ENCODE measurements around the gene ZNF184.

Gene ZNF184

GRCh38 chr6:27505209-27506027 lies 32.5 kb upstream of the ZNF184 start:
- no peak overlapping the region for H3K4me3 ChIP-seq (ENCODE audit: insufficient read depth in 1 of 2, low read depth in 1 of 2, low read length in 2 of 2)
- no peak overlapping the region for H3K27ac ChIP-seq (ENCODE audit: low read length, poor library complexity, severe bottlenecking)
- H3K14ac ChIP-seq (ENCODE audit: low read length in 2 of 2), result no peak overlapping the region
- no peak overlapping the region for H2BK120ac ChIP-seq (ENCODE audit: low read depth, low read length)
- no peaks in the 10 kb centered on the region for H3K9me3 ChIP-seq (ENCODE audit: control insufficient read depth, low read length)
- H3K4ac ChIP-seq (ENCODE audit: low read depth in 1 of 2, low read length in 2 of 2), result no peak overlapping the region
- no peak overlapping the region for H4K8ac ChIP-seq (ENCODE audit: low read length)
- H2BK12ac ChIP-seq (ENCODE audit: low read length in 2 of 2), result no peak overlapping the region
- H3K18ac ChIP-seq (ENCODE audit: low read depth in 1 of 2, low read length in 2 of 2), result no peak overlapping the region
- H3K79me1 ChIP-seq (replicated peaks; ENCODE audit: low read length, poor library complexity, severe bottlenecking), result no peaks in the 10 kb centered on the region
- H2AK5ac ChIP-seq (ENCODE audit: low read length, severe bottlenecking), result no peak overlapping the region
- H2BK15ac ChIP-seq (ENCODE audit: low read depth, poor library complexity, severe bottlenecking), result no peak overlapping the region
- no peak overlapping the region for H3K23ac ChIP-seq (ENCODE audit: low read length in 2 of 2)
- no peak overlapping the region for H3K9ac ChIP-seq (ENCODE audit: low read length)
- H3K4me1 ChIP-seq (ENCODE audit: control insufficient read depth, insufficient read depth, low read depth, low read length), result no peaks in the 10 kb centered on the region
- no peaks in the 10 kb centered on the region for H3K36me3 ChIP-seq (ENCODE audit: control insufficient read depth in 1 of 2, insufficient read depth in 2 of 2, low read depth in 1 of 2, low read length in 2 of 2)
- H2AFZ ChIP-seq (ENCODE audit: low read depth, low read length), result no peak overlapping the region
- 19% methylated on average over 18 of the region's 20 CpGs for WGBS
- H4K91ac ChIP-seq (ENCODE audit: low read length), result no peak overlapping the region
- peak; percentile 43 for DNase-seq
- H2BK5ac ChIP-seq (ENCODE audit: low read depth, low read length, poor library complexity, severe bottlenecking), result no peak overlapping the region
- peaks cover 0 to 21% of the 10 kb centered on the region in 2 experiments for H3K27me3 ChIP-seq (ENCODE audit: control insufficient read depth in 1 of 2, insufficient read depth in 1 of 2, low read length in 2 of 2)
- H3K4me2 ChIP-seq (ENCODE audit: low read length, poor library complexity, severe bottlenecking), result no peak overlapping the region

GRCh38 chr6:27503436-27504030 lies 30.6 kb upstream of the ZNF184 start:
- no peak overlapping the region for H3K18ac ChIP-seq (ENCODE audit: low read depth in 1 of 2, low read length in 2 of 2)
- H2BK120ac ChIP-seq (ENCODE audit: low read depth, low read length), result no peak overlapping the region
- H2BK15ac ChIP-seq (ENCODE audit: low read depth, poor library complexity, severe bottlenecking), result no peak overlapping the region
- no peak overlapping the region for H2AK5ac ChIP-seq (ENCODE audit: low read length, severe bottlenecking)
- WGBS, result under 1% methylated on average over 16 of the region's 21 CpGs
- H3K4me2 ChIP-seq (ENCODE audit: low read length, poor library complexity, severe bottlenecking), result peak overlapping the region; percentile 45
- H2BK5ac ChIP-seq (ENCODE audit: low read depth, low read length, poor library complexity, severe bottlenecking), result no peak overlapping the region
- H3K79me1 ChIP-seq (replicated peaks; ENCODE audit: low read length, poor library complexity, severe bottlenecking), result no peaks in the 10 kb centered on the region
- H3K36me3 ChIP-seq (ENCODE audit: control insufficient read depth in 1 of 2, insufficient read depth in 2 of 2, low read depth in 1 of 2, low read length in 2 of 2), result no peaks in the 10 kb centered on the region
- H3K4me1 ChIP-seq (ENCODE audit: control insufficient read depth, insufficient read depth, low read depth, low read length), result no peaks in the 10 kb centered on the region
- no peak overlapping the region for H2BK12ac ChIP-seq (ENCODE audit: low read length in 2 of 2)
- H3K4ac ChIP-seq (ENCODE audit: low read depth in 1 of 2, low read length in 2 of 2), result no peak overlapping the region
- H4K91ac ChIP-seq (ENCODE audit: low read length), result no peak overlapping the region
- H3K27me3 ChIP-seq (ENCODE audit: control insufficient read depth in 1 of 2, insufficient read depth in 1 of 2, low read length in 2 of 2), result peaks cover 0 to 21% of the 10 kb centered on the region in 2 experiments
- no peak overlapping the region for H2AFZ ChIP-seq (ENCODE audit: low read depth, low read length)
- no peak overlapping the region for H3K14ac ChIP-seq (ENCODE audit: low read length in 2 of 2)
- peak; percentile 83 for DNase-seq
- H4K8ac ChIP-seq (ENCODE audit: low read length), result no peak overlapping the region
- peak overlapping the region; percentile 78 for H3K9ac ChIP-seq (ENCODE audit: low read length)
- no peak overlapping the region for H3K27ac ChIP-seq (ENCODE audit: low read length, poor library complexity, severe bottlenecking)
- peak overlapping the region; percentile 53 to 78 for H3K4me3 ChIP-seq (ENCODE audit: insufficient read depth in 1 of 2, low read depth in 1 of 2, low read length in 2 of 2)
- H3K9me3 ChIP-seq (ENCODE audit: control insufficient read depth, low read length), result no peaks in the 10 kb centered on the region
- no peak overlapping the region for H3K23ac ChIP-seq (ENCODE audit: low read length in 2 of 2)

- no peak overlapping the region for H4K91ac ChIP-seq (ENCODE audit: low read length)
- no peaks in the 10 kb centered on the region for H3K36me3 ChIP-seq (ENCODE audit: control insufficient read depth in 1 of 2, insufficient read depth in 2 of 2, low read depth in 1 of 2, low read length in 2 of 2)
- H3K14ac ChIP-seq (ENCODE audit: low read length in 2 of 2), result no peak overlapping the region
- H3K4ac ChIP-seq (ENCODE audit: low read depth in 1 of 2, low read length in 2 of 2), result no peak overlapping the region
- H2BK120ac ChIP-seq (ENCODE audit: low read depth, low read length), result no peak overlapping the region
- H3K4me2 ChIP-seq (ENCODE audit: low read length, poor library complexity, severe bottlenecking), result peak overlapping the region; percentile 45
- peak overlapping the region; percentile 78 for H3K9ac ChIP-seq (ENCODE audit: low read length)
- no peaks in the 10 kb centered on the region for H3K9me3 ChIP-seq (ENCODE audit: control insufficient read depth, low read length)
- no peak overlapping the region for H2BK12ac ChIP-seq (ENCODE audit: low read length in 2 of 2)
- H3K79me1 ChIP-seq (replicated peaks; ENCODE audit: low read length, poor library complexity, severe bottlenecking), result no peaks in the 10 kb centered on the region
- H2AK5ac ChIP-seq (ENCODE audit: low read length, severe bottlenecking), result no peak overlapping the region
- no peak overlapping the region for H2BK5ac ChIP-seq (ENCODE audit: low read depth, low read length, poor library complexity, severe bottlenecking)
- no peak overlapping the region for H2BK15ac ChIP-seq (ENCODE audit: low read depth, poor library complexity, severe bottlenecking)
- H3K23ac ChIP-seq (ENCODE audit: low read length in 2 of 2), result no peak overlapping the region
- H3K4me3 ChIP-seq (ENCODE audit: insufficient read depth in 1 of 2, low read depth in 1 of 2, low read length in 2 of 2), result peak overlapping the region; percentile 57 to 78
- H2AFZ ChIP-seq (ENCODE audit: low read depth, low read length), result peak overlapping the region; percentile 85
- H3K27me3 ChIP-seq (ENCODE audit: control insufficient read depth in 1 of 2, insufficient read depth in 1 of 2, low read length in 2 of 2), result peaks cover 0 to 27% of the 10 kb centered on the region in 2 experiments
- under 1% methylated on average over 23 of the region's 33 CpGs for WGBS
- DNase-seq, result peak; percentile 75
- H4K8ac ChIP-seq (ENCODE audit: low read length), result no peak overlapping the region
- H3K18ac ChIP-seq (ENCODE audit: low read depth in 1 of 2, low read length in 2 of 2), result no peak overlapping the region
- no peaks in the 10 kb centered on the region for H3K4me1 ChIP-seq (ENCODE audit: control insufficient read depth, insufficient read depth, low read depth, low read length)
- no peak overlapping the region for H3K27ac ChIP-seq (ENCODE audit: low read length, poor library complexity, severe bottlenecking)
Measured at GRCh38 chr6:27502508-27503435, 29.9 kb upstream of the ZNF184 start.

GRCh38 chr6:27501187-27501586 lies 28.3 kb upstream of the ZNF184 start:
- Histone ChIP-seq H3K9ac (ENCODE audit: low read length) (no peak overlapping the region), H2BK120ac (ENCODE audit: low read depth, low read length) (no peak overlapping the region), H3K14ac (ENCODE audit: low read length in 2 of 2) (no peak overlapping the region), H3K4me2 (ENCODE audit: low read length, poor library complexity, severe bottlenecking) (no peak overlapping the region), H2BK5ac (ENCODE audit: low read depth, low read length, poor library complexity, severe bottlenecking) (no peak overlapping the region), H2AFZ (ENCODE audit: low read depth, low read length) (no peak overlapping the region), H3K27ac (ENCODE audit: low read length, poor library complexity, severe bottlenecking) (no peak overlapping the region), H3K9me3 (ENCODE audit: control insufficient read depth, low read length) (no peaks in the 10 kb centered on the region), H3K4me3 (ENCODE audit: insufficient read depth in 1 of 2, low read depth in 1 of 2, low read length in 2 of 2) (no peak overlapping the region), H3K36me3 (ENCODE audit: control insufficient read depth in 1 of 2, insufficient read depth in 2 of 2, low read depth in 1 of 2, low read length in 2 of 2) (no peaks in the 10 kb centered on the region), H2AK5ac (ENCODE audit: low read length, severe bottlenecking) (no peak overlapping the region), H2BK12ac (ENCODE audit: low read length in 2 of 2) (no peak overlapping the region), H2BK15ac (ENCODE audit: low read depth, poor library complexity, severe bottlenecking) (no peak overlapping the region), H3K18ac (ENCODE audit: low read depth in 1 of 2, low read length in 2 of 2) (no peak overlapping the region), H3K23ac (ENCODE audit: low read length in 2 of 2) (no peak overlapping the region), H3K27me3 (ENCODE audit: control insufficient read depth in 1 of 2, insufficient read depth in 1 of 2, low read length in 2 of 2) (peaks cover 0 to 13% of the 10 kb centered on the region in 2 experiments), H4K91ac (ENCODE audit: low read length) (no peak overlapping the region), H3K4me1 (ENCODE audit: control insufficient read depth, insufficient read depth, low read depth, low read length) (no peaks in the 10 kb centered on the region), H3K79me1 (replicated peaks; ENCODE audit: low read length, poor library complexity, severe bottlenecking) (no peaks in the 10 kb centered on the region), H3K4ac (ENCODE audit: low read depth in 1 of 2, low read length in 2 of 2) (no peak overlapping the region), H4K8ac (ENCODE audit: low read length) (no peak overlapping the region)
- 79% methylated on average over 2 of the region's 2 CpGs for WGBS
- DNase-seq, result no peak
